ENCODE measurements around the gene CDCA7.
A peak's percentile ranks its signal among the peaks of the same experiment; 100 is the strongest.
"Not testable (repeated sequence)": the region's sequence is repeated elsewhere in the genome, so short reads cannot be mapped to it uniquely, and the experiment has no call there.

CDCA7 gene

DNA sequence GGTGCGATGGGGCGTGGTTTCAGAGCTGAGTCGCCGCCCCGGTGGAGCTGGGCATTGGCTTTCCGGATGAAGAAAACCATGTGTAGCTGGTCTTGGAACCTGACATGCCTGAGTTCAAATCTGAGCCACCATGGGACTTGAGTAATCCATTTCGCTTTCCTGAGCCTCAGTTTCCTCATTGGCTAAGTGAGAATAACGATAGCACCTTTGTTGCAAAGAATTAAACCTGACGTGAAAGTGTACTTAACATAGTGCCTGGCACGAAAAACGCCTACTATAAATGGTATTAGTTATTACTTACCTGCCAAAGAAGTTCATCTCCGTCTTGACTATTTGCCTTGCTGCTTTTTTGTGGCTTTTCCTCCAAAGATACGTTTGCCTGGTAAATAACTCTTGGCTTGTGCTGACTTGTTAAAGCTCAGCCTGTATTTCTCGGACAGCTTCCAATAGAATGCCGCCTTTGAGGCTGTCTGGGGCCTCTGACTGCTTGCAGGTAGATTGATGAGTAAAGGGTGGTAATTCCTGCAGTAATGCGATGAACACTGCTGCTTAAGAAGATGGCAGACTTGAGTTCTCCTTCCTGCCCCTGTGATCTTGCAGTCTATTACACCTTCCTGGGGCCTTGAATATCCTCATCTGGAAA is 1.3 kb downstream of the CDCA7 start:
- peaks cover 0 to 22% (median 20%) of the 10 kb centered on the region in 5 donors for H3K4me1 ChIP-seq (ENCODE audit: control insufficient read depth in 5 of 5, insufficient read depth in 5 of 5, low read length in 5 of 5)
- no peaks in the 10 kb centered on the region for H3K9me3 ChIP-seq (ENCODE audit: control insufficient read depth in 5 of 5, low read length in 5 of 5)
- peaks cover 13 to 38% (median 24%) of the 10 kb centered on the region in 5 donors for H3K27me3 ChIP-seq (ENCODE audit: control insufficient read depth in 5 of 5, insufficient read depth in 4 of 5, low read length in 5 of 5)
- no peak overlapping the region for H3K9ac ChIP-seq (ENCODE audit: low read length in 5 of 5)
- H3K27ac ChIP-seq (ENCODE audit: low read depth, low read length) = no peak overlapping the region
- H3K36me3 ChIP-seq (ENCODE audit: control insufficient read depth in 5 of 5, insufficient read depth in 5 of 5, low read length in 5 of 5) = no peaks in the 10 kb centered on the region
- peak overlapping the region in 3 of 5 donors; percentile 34 to 47 (median 39) for H3K4me3 ChIP-seq (ENCODE audit: low read depth in 1 of 5, low read length in 5 of 5)

DNA sequence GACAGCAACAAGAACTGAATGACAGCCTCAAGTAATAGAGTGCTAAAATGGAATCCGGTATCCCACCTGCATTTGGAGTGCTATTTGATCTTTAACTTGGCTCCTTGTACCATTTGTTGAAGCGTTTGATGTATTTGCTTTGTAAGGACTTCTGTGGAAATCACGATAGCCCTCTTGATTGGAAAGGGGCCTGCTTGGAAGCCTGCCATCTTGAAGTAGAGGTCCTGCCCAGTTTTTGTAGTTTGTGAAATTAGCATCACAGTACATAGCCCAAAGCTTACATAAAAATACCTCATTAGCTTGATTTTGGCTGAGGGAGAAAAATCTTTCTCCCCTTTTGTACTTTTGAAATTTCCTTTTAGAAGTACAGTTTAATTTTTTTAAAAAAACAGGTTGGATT is 2.7 kb downstream of the CDCA7 start:
- Histone ChIP-seq H3K4me3 (ENCODE audit: low read depth in 1 of 5, low read length in 5 of 5) (no peak overlapping the region), H3K9ac (ENCODE audit: low read length in 5 of 5) (no peak overlapping the region), H3K27me3 (ENCODE audit: control insufficient read depth in 5 of 5, insufficient read depth in 4 of 5, low read length in 5 of 5) (peaks cover 6 to 30% (median 23%) of the 10 kb centered on the region in 5 donors)

GRCh38 chr2:173358616-173359015 is 3.9 kb downstream of the CDCA7 start:
- no peak overlapping the region for H3K27ac ChIP-seq (ENCODE audit: low read depth, low read length)
- peaks cover 0 to 22% (median 20%) of the 10 kb centered on the region in 5 donors for H3K4me1 ChIP-seq (ENCODE audit: control insufficient read depth in 5 of 5, insufficient read depth in 5 of 5, low read length in 5 of 5)
- no peak overlapping the region for H3K9ac ChIP-seq (ENCODE audit: low read length in 5 of 5)
- H3K27me3 ChIP-seq (ENCODE audit: control insufficient read depth in 5 of 5, insufficient read depth in 4 of 5, low read length in 5 of 5) = peaks cover 3 to 25% (median 17%) of the 10 kb centered on the region in 5 donors
- H3K4me3 ChIP-seq (ENCODE audit: low read depth in 1 of 5, low read length in 5 of 5) = no peak overlapping the region
- H3K36me3 ChIP-seq (ENCODE audit: control insufficient read depth in 5 of 5, insufficient read depth in 5 of 5, low read length in 5 of 5) = no peaks in the 10 kb centered on the region
- H3K9me3 ChIP-seq (ENCODE audit: control insufficient read depth in 5 of 5, low read length in 5 of 5) = no peaks in the 10 kb centered on the region

More for the DNA sequence above, 2.7 kb downstream of the CDCA7 start:
- no peaks in the 10 kb centered on the region for H3K9me3 ChIP-seq (ENCODE audit: control insufficient read depth in 5 of 5, low read length in 5 of 5)
- H3K36me3 ChIP-seq (ENCODE audit: control insufficient read depth in 5 of 5, insufficient read depth in 5 of 5, low read length in 5 of 5) = no peaks in the 10 kb centered on the region
- no peak overlapping the region for H3K27ac ChIP-seq (ENCODE audit: low read depth, low read length)
- H3K4me1 ChIP-seq (ENCODE audit: control insufficient read depth in 5 of 5, insufficient read depth in 5 of 5, low read length in 5 of 5) = peaks cover 0 to 22% (median 20%) of the 10 kb centered on the region in 5 donors

DNA sequence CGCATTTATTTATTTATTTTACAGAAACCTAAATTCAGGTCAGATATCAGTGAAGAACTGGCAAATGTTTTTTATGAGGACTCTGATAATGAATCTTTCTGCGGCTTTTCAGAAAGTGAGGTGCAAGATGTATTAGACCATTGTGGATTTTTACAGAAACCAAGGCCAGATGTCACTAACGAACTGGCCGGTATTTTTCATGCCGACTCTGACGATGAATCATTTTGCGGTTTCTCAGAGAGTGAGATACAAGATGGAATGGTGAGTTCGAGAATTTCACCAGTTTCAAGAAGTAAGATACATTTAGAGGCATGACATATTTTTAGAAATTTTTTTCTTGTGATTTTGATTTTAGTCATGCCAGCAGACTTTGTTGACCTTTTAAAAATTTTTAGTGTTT is 4.6 kb downstream of the CDCA7 start:
- Histone ChIP-seq H3K9ac (ENCODE audit: low read length in 5 of 5) (no peak overlapping the region), H3K27ac (ENCODE audit: low read depth, low read length) (no peak overlapping the region), H3K27me3 (ENCODE audit: control insufficient read depth in 5 of 5, insufficient read depth in 4 of 5, low read length in 5 of 5) (peaks cover 3 to 20% (median 11%) of the 10 kb centered on the region in 5 donors), H3K4me1 (ENCODE audit: control insufficient read depth in 5 of 5, insufficient read depth in 5 of 5, low read length in 5 of 5) (peaks cover 0 to 17% (median 15%) of the 10 kb centered on the region in 5 donors), H3K4me3 (ENCODE audit: low read depth in 1 of 5, low read length in 5 of 5) (no peak overlapping the region), H3K9me3 (ENCODE audit: control insufficient read depth in 5 of 5, low read length in 5 of 5) (no peaks in the 10 kb centered on the region), H3K36me3 (ENCODE audit: control insufficient read depth in 5 of 5, insufficient read depth in 5 of 5, low read length in 5 of 5) (no peaks in the 10 kb centered on the region)

DNA sequence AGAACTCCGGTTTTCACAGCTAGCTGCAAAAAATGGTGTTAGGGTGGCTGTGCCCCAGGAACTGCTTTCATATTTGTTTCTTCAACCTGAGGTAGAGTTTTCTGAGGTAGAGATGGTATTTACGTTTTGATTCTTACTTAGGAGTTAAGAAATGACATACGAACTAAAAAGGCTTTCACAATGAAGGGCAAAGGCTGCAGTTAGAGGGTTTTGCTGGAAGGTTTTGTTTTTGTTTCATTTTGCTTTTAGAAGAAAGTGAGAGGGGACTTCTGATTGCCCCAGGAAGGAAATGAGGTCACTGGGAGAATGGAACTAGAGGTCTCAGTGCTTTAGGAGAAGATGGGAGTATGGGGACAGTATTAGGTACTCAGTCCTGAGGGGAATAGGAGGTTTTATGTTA is 15.5 kb downstream of the CDCA7 start:
- no peak overlapping the region for H3K27ac ChIP-seq (ENCODE audit: low read depth, low read length)
- H3K9ac ChIP-seq (ENCODE audit: low read length in 5 of 5) = no peak overlapping the region
- H3K36me3 ChIP-seq (ENCODE audit: control insufficient read depth in 5 of 5, insufficient read depth in 5 of 5, low read length in 5 of 5) = no peaks in the 10 kb centered on the region
- no peaks in the 10 kb centered on the region for H3K9me3 ChIP-seq (ENCODE audit: control insufficient read depth in 5 of 5, low read length in 5 of 5)
- no peaks in the 10 kb centered on the region for H3K27me3 ChIP-seq (ENCODE audit: control insufficient read depth in 5 of 5, insufficient read depth in 4 of 5, low read length in 5 of 5)
- no peak overlapping the region for H3K4me3 ChIP-seq (ENCODE audit: low read depth in 1 of 5, low read length in 5 of 5)
- peaks cover 0 to 9% (median 0%) of the 10 kb centered on the region in 5 donors for H3K4me1 ChIP-seq (ENCODE audit: control insufficient read depth in 5 of 5, insufficient read depth in 5 of 5, low read length in 5 of 5)

DNA sequence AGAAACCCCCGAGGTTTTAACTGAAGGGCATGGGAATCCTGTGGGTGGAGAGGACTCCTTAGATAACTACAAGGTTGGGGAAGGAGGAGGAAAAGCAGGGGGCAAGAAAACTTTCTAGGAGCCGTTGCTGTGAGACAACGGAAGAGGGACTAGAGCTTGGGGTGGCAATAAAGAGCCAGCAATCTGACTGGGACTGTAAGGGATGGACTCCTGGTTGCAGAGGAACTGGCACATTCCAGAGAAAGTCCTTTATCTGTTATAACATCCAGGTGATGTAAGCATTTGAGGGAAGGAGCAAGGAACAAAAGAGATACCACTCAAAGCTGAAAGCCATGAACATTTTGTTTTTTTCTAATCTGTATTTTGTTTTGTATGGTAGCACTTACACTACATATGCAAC is 16.4 kb downstream of the CDCA7 start:
- no peaks in the 10 kb centered on the region for H3K9me3 ChIP-seq (ENCODE audit: control insufficient read depth in 5 of 5, low read length in 5 of 5)
- no peak overlapping the region for H3K4me3 ChIP-seq (ENCODE audit: low read depth in 1 of 5, low read length in 5 of 5)
- peaks cover 0 to 9% (median 0%) of the 10 kb centered on the region in 5 donors for H3K4me1 ChIP-seq (ENCODE audit: control insufficient read depth in 5 of 5, insufficient read depth in 5 of 5, low read length in 5 of 5)
- no peaks in the 10 kb centered on the region for H3K36me3 ChIP-seq (ENCODE audit: control insufficient read depth in 5 of 5, insufficient read depth in 5 of 5, low read length in 5 of 5)
- H3K9ac ChIP-seq (ENCODE audit: low read length in 5 of 5) = no peak overlapping the region
- H3K27ac ChIP-seq (ENCODE audit: low read depth, low read length) = no peak overlapping the region
- no peaks in the 10 kb centered on the region for H3K27me3 ChIP-seq (ENCODE audit: control insufficient read depth in 5 of 5, insufficient read depth in 4 of 5, low read length in 5 of 5)

GRCh38 chr2:173373290-173373689 is 18.6 kb downstream of the CDCA7 start:
- no peaks in the 10 kb centered on the region for H3K36me3 ChIP-seq (ENCODE audit: control insufficient read depth in 5 of 5, insufficient read depth in 5 of 5, low read length in 5 of 5)

GRCh38 chr2:173374634-173375033 is 20.0 kb downstream of the CDCA7 start:
- Histone ChIP-seq H3K27me3 (ENCODE audit: control insufficient read depth in 5 of 5, insufficient read depth in 4 of 5, low read length in 5 of 5) (no peaks in the 10 kb centered on the region), H3K9ac (ENCODE audit: low read length in 5 of 5) (no peak overlapping the region), H3K36me3 (ENCODE audit: control insufficient read depth in 5 of 5, insufficient read depth in 5 of 5, low read length in 5 of 5) (no peaks in the 10 kb centered on the region), H3K4me3 (ENCODE audit: low read depth in 1 of 5, low read length in 5 of 5) (no peak overlapping the region), H3K9me3 (ENCODE audit: control insufficient read depth in 5 of 5, low read length in 5 of 5) (no peaks in the 10 kb centered on the region), H3K27ac (ENCODE audit: low read depth, low read length) (no peak overlapping the region), H3K4me1 (ENCODE audit: control insufficient read depth in 5 of 5, insufficient read depth in 5 of 5, low read length in 5 of 5) (peaks cover 0 to 9% (median 0%) of the 10 kb centered on the region in 5 donors)

More at GRCh38 chr2:173373290-173373689, 18.6 kb downstream of the CDCA7 start:
- peaks cover 0 to 9% (median 0%) of the 10 kb centered on the region in 5 donors for H3K4me1 ChIP-seq (ENCODE audit: control insufficient read depth in 5 of 5, insufficient read depth in 5 of 5, low read length in 5 of 5)
- no peak overlapping the region for H3K27ac ChIP-seq (ENCODE audit: low read depth, low read length)
- H3K9ac ChIP-seq (ENCODE audit: low read length in 5 of 5) = no peak overlapping the region
- H3K9me3 ChIP-seq (ENCODE audit: control insufficient read depth in 5 of 5, low read length in 5 of 5) = no peaks in the 10 kb centered on the region
- no peaks in the 10 kb centered on the region for H3K27me3 ChIP-seq (ENCODE audit: control insufficient read depth in 5 of 5, insufficient read depth in 4 of 5, low read length in 5 of 5)
- no peak overlapping the region for H3K4me3 ChIP-seq (ENCODE audit: low read depth in 1 of 5, low read length in 5 of 5)

- not testable (repeated sequence) for H3K9me3 ChIP-seq (ENCODE audit: control insufficient read depth in 5 of 5, low read length in 5 of 5); H3K9ac ChIP-seq (ENCODE audit: low read length in 5 of 5); H3K27ac ChIP-seq (ENCODE audit: low read depth, low read length); H3K36me3 ChIP-seq (ENCODE audit: control insufficient read depth in 5 of 5, insufficient read depth in 5 of 5, low read length in 5 of 5); H3K4me3 ChIP-seq (ENCODE audit: low read depth in 1 of 5, low read length in 5 of 5); H3K27me3 ChIP-seq (ENCODE audit: control insufficient read depth in 5 of 5, insufficient read depth in 4 of 5, low read length in 5 of 5); H3K4me1 ChIP-seq (ENCODE audit: control insufficient read depth in 5 of 5, insufficient read depth in 5 of 5, low read length in 5 of 5)
Observed at GRCh38 chr2:173385534-173385933, 30.9 kb downstream of the CDCA7 start.

- Histone ChIP-seq H3K27ac (ENCODE audit: low read depth, low read length) (no peak overlapping the region), H3K4me3 (ENCODE audit: low read depth in 1 of 5, low read length in 5 of 5) (no peak overlapping the region), H3K27me3 (ENCODE audit: control insufficient read depth in 5 of 5, insufficient read depth in 4 of 5, low read length in 5 of 5) (peaks cover 0 to 4% (median 0%) of the 10 kb centered on the region in 5 donors), H3K9ac (ENCODE audit: low read length in 5 of 5) (no peak overlapping the region), H3K36me3 (ENCODE audit: control insufficient read depth in 5 of 5, insufficient read depth in 5 of 5, low read length in 5 of 5) (no peaks in the 10 kb centered on the region), H3K4me1 (ENCODE audit: control insufficient read depth in 5 of 5, insufficient read depth in 5 of 5, low read length in 5 of 5) (no peaks in the 10 kb centered on the region), H3K9me3 (ENCODE audit: control insufficient read depth in 5 of 5, low read length in 5 of 5) (peaks cover 0 to 7% (median 4%) of the 10 kb centered on the region in 5 donors)
Observed at GRCh38 chr2:173386021-173386737, 31.5 kb downstream of the CDCA7 start.
